Measurements from ENCODE around the gene AGPAT4.

DNA sequence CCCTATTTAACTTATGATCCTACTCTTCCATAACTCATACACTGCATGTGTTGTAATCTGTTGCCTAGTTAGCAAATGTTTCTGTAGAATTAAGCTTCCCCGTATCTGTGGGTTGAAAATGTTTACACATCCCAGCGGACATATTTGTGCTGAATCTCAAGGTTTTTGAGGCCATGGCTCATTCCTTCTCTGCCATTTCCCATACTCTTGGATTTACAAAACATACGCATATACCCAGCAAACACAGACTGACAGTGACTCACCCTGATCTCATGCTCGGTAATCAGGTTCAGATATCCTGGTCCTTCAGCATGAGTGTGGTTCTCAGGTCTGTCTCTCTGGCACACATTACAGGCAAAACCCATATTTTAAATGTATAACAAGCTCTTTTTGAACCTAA is 58.7 kb downstream of the AGPAT4 start:
- TF ChIP-seq, protein P1, sequence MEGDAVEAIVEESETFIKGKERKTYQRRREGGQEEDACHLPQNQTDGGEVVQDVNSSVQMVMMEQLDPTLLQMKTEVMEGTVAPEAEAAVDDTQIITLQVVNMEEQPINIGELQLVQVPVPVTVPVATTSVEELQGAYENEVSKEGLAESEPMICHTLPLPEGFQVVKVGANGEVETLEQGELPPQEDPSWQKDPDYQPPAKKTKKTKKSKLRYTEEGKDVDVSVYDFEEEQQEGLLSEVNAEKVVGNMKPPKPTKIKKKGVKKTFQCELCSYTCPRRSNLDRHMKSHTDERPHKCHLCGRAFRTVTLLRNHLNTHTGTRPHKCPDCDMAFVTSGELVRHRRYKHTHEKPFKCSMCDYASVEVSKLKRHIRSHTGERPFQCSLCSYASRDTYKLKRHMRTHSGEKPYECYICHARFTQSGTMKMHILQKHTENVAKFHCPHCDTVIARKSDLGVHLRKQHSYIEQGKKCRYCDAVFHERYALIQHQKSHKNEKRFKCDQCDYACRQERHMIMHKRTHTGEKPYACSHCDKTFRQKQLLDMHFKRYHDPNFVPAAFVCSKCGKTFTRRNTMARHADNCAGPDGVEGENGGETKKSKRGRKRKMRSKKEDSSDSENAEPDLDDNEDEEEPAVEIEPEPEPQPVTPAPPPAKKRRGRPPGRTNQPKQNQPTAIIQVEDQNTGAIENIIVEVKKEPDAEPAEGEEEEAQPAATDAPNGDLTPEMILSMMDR (IDR thresholded peaks at IDR 0.05; ENCODE audit: low read length), result no peak
- TF ChIP-seq EZH2 (IDR thresholded peaks at IDR 0.05; ENCODE audit: borderline replicate concordance, low read length), result no peak

Data from OCI-LY1 (cell line).